ENCODE results near the gene HLCS. TPM values are rescaled to one million over a fixed set of nuclear protein-coding genes. Genes with fewer than 3 reads are reported as not detected.

HLCS gene
- total RNA-seq, 1 experiment from 2014 or later = 12.7 TPM

DNA sequence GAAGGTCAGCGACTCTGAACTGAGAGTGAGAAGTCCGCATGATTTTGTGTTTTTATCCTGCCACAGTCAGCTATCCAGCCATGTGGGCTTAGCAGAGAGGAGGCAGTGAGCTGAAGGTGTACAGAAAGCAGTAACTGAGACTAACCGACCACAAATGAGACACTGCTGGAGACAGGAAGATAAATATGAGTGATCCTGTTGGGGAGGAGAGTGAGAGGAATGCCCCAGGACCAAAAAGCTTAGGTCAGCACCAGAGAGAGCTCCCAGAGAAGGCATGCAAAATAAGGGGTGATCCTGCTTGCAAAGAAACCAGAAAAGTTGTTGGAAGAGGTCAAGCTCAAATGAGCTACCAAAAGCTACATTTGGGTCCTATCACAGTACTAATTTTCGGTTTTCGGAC, 63.7 kb downstream of the HLCS start:
- no peak for DNase-seq
- no peak overlapping the region for H3K14ac ChIP-seq (ENCODE audit: insufficient read depth, low read length)
- no peak overlapping the region for H2BK15ac ChIP-seq (ENCODE audit: low read depth, low read length)
- no peaks in the 10 kb centered on the region for H3K27me3 ChIP-seq (ENCODE audit: insufficient read depth, low read length)
- H3K4me2 ChIP-seq (ENCODE audit: insufficient read depth, insufficient read length, low read length) = no peak overlapping the region
- Mint-ChIP-seq H3K4me1 (peaks cover 3 to 6% of the 10 kb centered on the region in 2 experiments; a peak in 3 of 4 replicates), H3K9me3 (peaks cover 0 to 1% of the 10 kb centered on the region in 2 experiments; a peak in 1 of 5 replicates), H3K27me3 (ENCODE audit: low read depth) (no peaks in the 10 kb centered on the region), H3K36me3 (ENCODE audit: insufficient read depth in 1 of 3, low read depth in 3 of 3) (no peaks in the 10 kb centered on the region; a peak in 1 of 7 replicates), H3K27ac (0 out of 7 replicates have a peak overlapping the region, but pooled peaks of 1 of the 3 experiments have one; percentile 45), H3K4me3 (no peak overlapping the region)
- TF ChIP-seq, protein P1, sequence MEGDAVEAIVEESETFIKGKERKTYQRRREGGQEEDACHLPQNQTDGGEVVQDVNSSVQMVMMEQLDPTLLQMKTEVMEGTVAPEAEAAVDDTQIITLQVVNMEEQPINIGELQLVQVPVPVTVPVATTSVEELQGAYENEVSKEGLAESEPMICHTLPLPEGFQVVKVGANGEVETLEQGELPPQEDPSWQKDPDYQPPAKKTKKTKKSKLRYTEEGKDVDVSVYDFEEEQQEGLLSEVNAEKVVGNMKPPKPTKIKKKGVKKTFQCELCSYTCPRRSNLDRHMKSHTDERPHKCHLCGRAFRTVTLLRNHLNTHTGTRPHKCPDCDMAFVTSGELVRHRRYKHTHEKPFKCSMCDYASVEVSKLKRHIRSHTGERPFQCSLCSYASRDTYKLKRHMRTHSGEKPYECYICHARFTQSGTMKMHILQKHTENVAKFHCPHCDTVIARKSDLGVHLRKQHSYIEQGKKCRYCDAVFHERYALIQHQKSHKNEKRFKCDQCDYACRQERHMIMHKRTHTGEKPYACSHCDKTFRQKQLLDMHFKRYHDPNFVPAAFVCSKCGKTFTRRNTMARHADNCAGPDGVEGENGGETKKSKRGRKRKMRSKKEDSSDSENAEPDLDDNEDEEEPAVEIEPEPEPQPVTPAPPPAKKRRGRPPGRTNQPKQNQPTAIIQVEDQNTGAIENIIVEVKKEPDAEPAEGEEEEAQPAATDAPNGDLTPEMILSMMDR (conservative IDR thresholded peaks at IDR 0.05) = no peak
- no peaks in the 10 kb centered on the region for H3K4me1 ChIP-seq (ENCODE audit: insufficient read depth, low read length)
- no peak overlapping the region for H4K8ac ChIP-seq (replicated peaks; ENCODE audit: insufficient read length, low read depth, low read length)
- H2BK5ac ChIP-seq (ENCODE audit: insufficient read length, low read length) = no peak overlapping the region
- H3K18ac ChIP-seq (ENCODE audit: insufficient read length, low read depth, low read length) = no peak overlapping the region
- no peak overlapping the region for H3K4ac ChIP-seq (ENCODE audit: low read depth, low read length)
- H3K23ac ChIP-seq (ENCODE audit: insufficient read length, low read depth, low read length) = no peak overlapping the region
- no peak overlapping the region for H3K56ac ChIP-seq (ENCODE audit: insufficient read length, low read depth, low read length)
- no peaks in the 10 kb centered on the region for H3K23me2 ChIP-seq (ENCODE audit: insufficient read length, low read depth, low read length, poor library complexity, severe bottlenecking)
- H3K9me3 ChIP-seq (ENCODE audit: control insufficient read depth, low read depth, low read length) = no peaks in the 10 kb centered on the region
- H3K9ac ChIP-seq (ENCODE audit: extremely low read depth, insufficient read length, low read length) = no peak overlapping the region
- no peak overlapping the region for H3T11ph ChIP-seq (ENCODE audit: low read length)
- H2BK12ac ChIP-seq (ENCODE audit: insufficient read length, low read depth, low read length) = no peak overlapping the region
- no peak overlapping the region for H4K91ac ChIP-seq (ENCODE audit: insufficient read length, low read depth, low read length)
- H4K5ac ChIP-seq (ENCODE audit: insufficient read length, low read depth, low read length) = no peak overlapping the region
- no peaks in the 10 kb centered on the region for H3K79me1 ChIP-seq (ENCODE audit: insufficient read depth, low read depth, low read length, poor library complexity, severe bottlenecking)
- H3K79me2 ChIP-seq (ENCODE audit: insufficient read depth, low read length) = no peaks in the 10 kb centered on the region
- H4K20me1 ChIP-seq (ENCODE audit: control insufficient read depth, insufficient read depth, insufficient read length) = no peaks in the 10 kb centered on the region
- H3K27ac ChIP-seq (ENCODE audit: insufficient read length, low read depth, low read length) = no peak overlapping the region
- no CpG with 5 or more reads among the region's 5 CpGs for WGBS (ENCODE audit: extremely low coverage, insufficient read length, low lambda C conversion rate)
- H2AFZ ChIP-seq (ENCODE audit: low read length) = no peak overlapping the region
- no peak overlapping the region for H2BK120ac ChIP-seq (ENCODE audit: low read depth, low read length, poor library complexity, severe bottlenecking)
- H2BK20ac ChIP-seq (ENCODE audit: low read depth, low read length, poor library complexity, severe bottlenecking) = no peak overlapping the region
- no peak overlapping the region for H2AK5ac ChIP-seq (ENCODE audit: insufficient read length, low read length)

Measured in H9 (cell line).